HG03280 (cell line): Measurements from ENCODE around the gene MLLT3.
A peak's percentile ranks its signal among the peaks of the same experiment; 100 is the strongest.
"Not testable (repeated sequence)": the region's sequence is repeated elsewhere in the genome, so short reads cannot be mapped to it uniquely, and the experiment has no call there.

ENCODE experiments used
- ATAC-seq: cut with Tn5 transposase; IDR thresholded peaks from one replicate; pipeline ENCODE4 v1.9.1; 2021; ENCODE audit warnings: mild to moderate bottlenecking, moderate library complexity; ENCODE audit not compliant: unreplicated experiment

Gene MLLT3

GRCh38 chr9:20622330-20623020 is at the start of gene MLLT3:
Gene MLLT3, minus strand, starts transcription at chr9:20622499.
- peak; percentile 83 for ATAC-seq

- ATAC-seq: no peak
These were observed 49.3 kb upstream of the MLLT3 start for GRCh38 chr9:20671635-20672034.

- no peak for ATAC-seq
These were observed 48.1 kb upstream of the MLLT3 start for GRCh38 chr9:20670395-20670794.

GRCh38 chr9:20664501-20664900 is 42.2 kb upstream of the MLLT3 start:
- no peak for ATAC-seq

GRCh38 chr9:20663133-20663532 is 40.8 kb upstream of the MLLT3 start:
- no peak for ATAC-seq

- no peak for ATAC-seq
These were observed 39.9 kb upstream of the MLLT3 start for GRCh38 chr9:20662156-20662555.

GRCh38 chr9:20659474-20659967 is 37.2 kb upstream of the MLLT3 start:
- ATAC-seq: no peak

GRCh38 chr9:20658677-20659473 is 36.6 kb upstream of the MLLT3 start:
- no peak for ATAC-seq

- not testable (repeated sequence) for ATAC-seq
These were observed 36.0 kb upstream of the MLLT3 start for GRCh38 chr9:20658246-20658667.

- no peak for ATAC-seq
These were observed 29.6 kb upstream of the MLLT3 start for GRCh38 chr9:20651939-20652338.

- ATAC-seq: no peak
These were observed 28.5 kb upstream of the MLLT3 start for GRCh38 chr9:20650750-20651299.

- ATAC-seq: no peak
These were observed 28.0 kb upstream of the MLLT3 start for GRCh38 chr9:20650313-20650712.

GRCh38 chr9:20649381-20649780 is 27.1 kb upstream of the MLLT3 start:
- no peak for ATAC-seq

GRCh38 chr9:20646656-20647055 is 24.4 kb upstream of the MLLT3 start:
- ATAC-seq: no peak

- ATAC-seq: no peak
These were observed 21.4 kb upstream of the MLLT3 start for GRCh38 chr9:20643660-20644059.

GRCh38 chr9:20642045-20642444 is 19.7 kb upstream of the MLLT3 start:
- no peak for ATAC-seq

GRCh38 chr9:20640331-20641187 is 18.3 kb upstream of the MLLT3 start:
- ATAC-seq: peak; percentile 82

GRCh38 chr9:20636888-20637440 is 14.7 kb upstream of the MLLT3 start:
- ATAC-seq: no peak

- no peak for ATAC-seq
These were observed 12.6 kb upstream of the MLLT3 start for GRCh38 chr9:20634895-20635294.

GRCh38 chr9:20632705-20633104 is 10.4 kb upstream of the MLLT3 start:
- ATAC-seq: no peak
